ENCODE measurements around the gene DEPP1. TPM values are rescaled to one million over a fixed set of nuclear protein-coding genes. Genes with fewer than 3 reads are reported as not detected.

The DEPP1 gene
- total RNA-seq, 1 experiment from 2014 or later = 0.54 TPM

GRCh38 chr10:45008524-45009161 is 30.0 kb upstream of the DEPP1 start:
- H3K4me1 ChIP-seq (ENCODE audit: insufficient read depth, low read length, poor library complexity, severe bottlenecking) = peaks cover 3% of the 10 kb centered on the region
- H3K4me3 ChIP-seq (ENCODE audit: low read depth, low read length, poor library complexity, severe bottlenecking) = no peak overlapping the region
- H3K27ac ChIP-seq (ENCODE audit: low read depth, low read length, poor library complexity, severe bottlenecking) = no peak overlapping the region
- ChIA-PET CTCF (no interaction called here), POLR2A (ENCODE audit: low non-redundant PET) (no interaction called here)
- TF ChIP-seq EZH2 (IDR thresholded peaks at IDR 0.05; ENCODE audit: borderline replicate concordance, low read depth, low read length, poor library complexity, severe bottlenecking) = no peak
- TF ChIP-seq CTCF (conservative IDR thresholded peaks at IDR 0.05; ENCODE audit: low read depth, low read length) = peak; percentile 89
- BruUV-seq (replicated peaks) = no TSS peak
- no peaks in the 10 kb centered on the region for H3K9me3 ChIP-seq (ENCODE audit: low read depth, low read length, poor library complexity, severe bottlenecking)
- DNase-seq (ENCODE audit: low spot score) = peak; percentile 94
- intact Hi-C loops (cut with micrococcal nuclease; ENCODE audit: unreplicated experiment) = loop anchor here (5.0 to 10.0 kb wide), 3 partner anchors 229 to 666 kb away; partner anchors contain the start of gene ZFAND4
- no peaks in the 10 kb centered on the region for H3K27me3 ChIP-seq (replicated peaks; ENCODE audit: insufficient read depth, low read depth, low read length, poor library complexity)
- peaks cover 18% of the 10 kb centered on the region for H3K36me3 ChIP-seq (ENCODE audit: insufficient read depth, low read length, poor library complexity, severe bottlenecking)

GRCh38 chr10:45006276-45007030 is 27.8 kb upstream of the DEPP1 start:
- ChIA-PET CTCF (no interaction called here), POLR2A (ENCODE audit: low non-redundant PET) (no interaction called here)
- peaks cover 6% of the 10 kb centered on the region for H3K9me3 ChIP-seq (ENCODE audit: low read depth, low read length, poor library complexity, severe bottlenecking)
- H3K4me3 ChIP-seq (ENCODE audit: low read depth, low read length, poor library complexity, severe bottlenecking) = no peak overlapping the region
- no peaks in the 10 kb centered on the region for H3K27me3 ChIP-seq (replicated peaks; ENCODE audit: insufficient read depth, low read depth, low read length, poor library complexity)
- no peak overlapping the region for H3K27ac ChIP-seq (ENCODE audit: low read depth, low read length, poor library complexity, severe bottlenecking)
- H3K4me1 ChIP-seq (ENCODE audit: insufficient read depth, low read length, poor library complexity, severe bottlenecking) = peaks cover 12% of the 10 kb centered on the region
- intact Hi-C loops (cut with micrococcal nuclease; ENCODE audit: unreplicated experiment) = loop anchor here (5.0 to 10.0 kb wide), 3 partner anchors 231 to 668 kb away; partner anchors contain the start of gene ZFAND4
- BruUV-seq (replicated peaks) = no TSS peak
- TF ChIP-seq CTCF (conservative IDR thresholded peaks at IDR 0.05; ENCODE audit: low read depth, low read length) (no peak), EZH2 (IDR thresholded peaks at IDR 0.05; ENCODE audit: borderline replicate concordance, low read depth, low read length, poor library complexity, severe bottlenecking) (no peak)
- no peak for DNase-seq (ENCODE audit: low spot score)
- peaks cover 27% of the 10 kb centered on the region for H3K36me3 ChIP-seq (ENCODE audit: insufficient read depth, low read length, poor library complexity, severe bottlenecking)

GRCh38 chr10:45005284-45005683 is 26.7 kb upstream of the DEPP1 start:
- H3K36me3 ChIP-seq (ENCODE audit: insufficient read depth, low read length, poor library complexity, severe bottlenecking) = peaks cover 27% of the 10 kb centered on the region
- BruUV-seq (replicated peaks) = no TSS peak
- no peak for DNase-seq (ENCODE audit: low spot score)
- ChIA-PET CTCF (no interaction called here), POLR2A (ENCODE audit: low non-redundant PET) (no interaction called here)
- no peak for TF ChIP-seq CTCF (conservative IDR thresholded peaks at IDR 0.05; ENCODE audit: low read depth, low read length)
- TF ChIP-seq EZH2 (IDR thresholded peaks at IDR 0.05; ENCODE audit: borderline replicate concordance, low read depth, low read length, poor library complexity, severe bottlenecking) = no peak
- intact Hi-C loops (cut with micrococcal nuclease; ENCODE audit: unreplicated experiment) = loop anchor here (5.0 to 10.0 kb wide), 3 partner anchors 232 to 670 kb away; partner anchors contain the start of gene ZFAND4
- no peak overlapping the region for H3K27ac ChIP-seq (ENCODE audit: low read depth, low read length, poor library complexity, severe bottlenecking)
- H3K27me3 ChIP-seq (replicated peaks; ENCODE audit: insufficient read depth, low read depth, low read length, poor library complexity) = no peaks in the 10 kb centered on the region
- no peak overlapping the region for H3K4me3 ChIP-seq (ENCODE audit: low read depth, low read length, poor library complexity, severe bottlenecking)
- H3K4me1 ChIP-seq (ENCODE audit: insufficient read depth, low read length, poor library complexity, severe bottlenecking) = peaks cover 12% of the 10 kb centered on the region
- H3K9me3 ChIP-seq (ENCODE audit: low read depth, low read length, poor library complexity, severe bottlenecking) = peaks cover 6% of the 10 kb centered on the region

Data from A673 (cell line).